GM21723 (cell line): Measurements from ENCODE around the gene ROPN1L.
A peak's percentile ranks its signal among the peaks of the same experiment; 100 is the strongest.
"Not testable (repeated sequence)": the region's sequence is repeated elsewhere in the genome, so short reads cannot be mapped to it uniquely, and the experiment has no call there.

Source experiments
- ATAC-seq: cut with Tn5 transposase; IDR thresholded peaks from one replicate; pipeline ENCODE4 v1.9.1; 2021; ENCODE audit warnings: mild to moderate bottlenecking, moderate library complexity; ENCODE audit not compliant: unreplicated experiment

ROPN1L gene

DNA sequence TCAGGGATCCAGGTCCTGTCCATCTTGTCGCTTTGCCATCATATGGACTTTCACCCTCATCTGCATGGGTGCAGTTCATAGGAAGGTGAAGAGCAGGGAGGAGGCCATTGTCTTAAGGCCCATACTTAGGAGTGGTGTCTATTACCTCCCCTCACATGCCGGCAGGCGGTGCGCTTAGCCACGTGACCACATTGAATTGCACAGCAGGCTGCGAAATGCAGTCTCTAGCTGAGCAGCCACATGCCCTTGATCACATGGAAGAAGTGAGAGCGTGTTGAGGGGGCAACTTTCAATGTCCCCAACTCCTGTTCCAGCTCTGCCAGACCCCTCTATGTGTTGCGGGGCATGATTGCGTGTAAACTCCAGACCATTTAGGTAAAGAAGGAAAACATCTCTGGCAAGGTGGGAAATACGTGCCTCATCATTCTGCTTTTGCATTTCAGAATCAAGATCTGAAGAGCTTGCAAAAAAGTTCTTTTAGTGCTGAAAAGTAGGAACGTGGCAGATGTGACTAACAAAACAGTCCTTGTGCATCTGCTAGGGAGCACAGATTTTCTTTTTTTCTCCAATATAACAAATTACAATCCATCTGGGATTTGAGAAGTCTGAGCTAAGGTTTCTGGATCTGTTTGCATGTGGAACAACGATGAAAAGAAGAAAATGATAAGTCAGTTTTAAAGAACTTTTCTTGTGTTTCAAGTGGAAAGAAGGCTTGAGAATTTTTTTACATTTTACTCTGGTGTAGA, 34.4 kb downstream of the ROPN1L start:
- no peak for ATAC-seq

DNA sequence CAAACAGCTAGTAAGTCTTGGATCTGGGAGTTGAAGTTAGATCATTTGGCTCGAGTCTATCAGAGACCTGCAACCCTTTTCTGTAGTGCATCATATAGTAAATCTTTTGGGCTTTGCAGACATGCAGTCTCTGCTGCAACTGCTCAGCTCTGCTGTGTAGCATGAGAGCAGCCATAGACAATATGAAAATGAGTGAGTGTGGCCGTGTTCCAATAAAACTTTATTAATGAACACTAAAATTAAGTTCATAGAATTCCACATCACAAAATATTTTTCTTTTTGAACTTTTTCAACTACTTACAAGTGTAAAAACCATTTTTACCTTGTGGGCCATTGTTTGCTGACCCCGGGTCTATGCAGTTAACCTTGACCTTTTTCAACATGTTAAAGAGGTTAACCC, 35.2 kb downstream of the ROPN1L start:
- no peak for ATAC-seq

DNA sequence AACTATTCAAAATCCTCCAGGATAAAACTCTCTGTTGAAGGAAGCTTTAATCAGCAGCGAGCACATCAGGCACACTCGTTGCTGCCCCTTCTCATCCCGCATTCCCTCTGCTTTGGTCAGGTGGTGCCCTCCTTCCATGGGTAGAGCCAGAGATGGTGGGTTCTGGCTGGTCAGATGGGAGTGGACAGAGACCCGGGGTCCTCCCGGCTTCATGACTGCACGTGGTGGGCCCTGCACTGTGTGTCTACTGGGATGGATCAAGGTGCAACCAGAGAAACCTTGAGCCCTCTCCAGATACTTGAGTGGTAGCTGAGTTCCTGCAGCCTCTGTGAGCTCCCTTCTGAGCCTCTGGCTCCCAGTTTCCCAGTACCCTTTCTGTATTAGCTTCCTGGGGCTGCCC, 36.3 kb downstream of the ROPN1L start:
- ATAC-seq: no peak

DNA sequence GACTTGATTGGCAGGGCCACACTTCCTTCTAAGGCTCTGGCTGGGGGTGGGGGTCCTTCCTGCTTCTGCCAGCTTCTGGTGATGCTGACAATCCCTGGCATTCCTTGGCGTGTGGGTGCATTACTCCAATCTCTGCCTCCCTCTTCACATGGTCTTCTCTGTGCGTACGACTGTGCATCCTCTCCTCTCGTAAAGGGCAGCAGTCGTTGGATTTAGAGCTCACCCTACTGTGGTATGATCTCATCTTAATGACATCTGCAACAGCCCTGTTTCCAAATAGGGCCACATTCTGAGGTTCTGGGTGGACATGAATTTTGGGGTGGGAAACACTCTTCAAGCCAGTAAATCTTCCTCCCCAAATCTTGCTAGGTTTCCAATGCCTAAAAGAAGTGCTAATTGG, 36.8 kb downstream of the ROPN1L start:
- ATAC-seq: no peak

DNA sequence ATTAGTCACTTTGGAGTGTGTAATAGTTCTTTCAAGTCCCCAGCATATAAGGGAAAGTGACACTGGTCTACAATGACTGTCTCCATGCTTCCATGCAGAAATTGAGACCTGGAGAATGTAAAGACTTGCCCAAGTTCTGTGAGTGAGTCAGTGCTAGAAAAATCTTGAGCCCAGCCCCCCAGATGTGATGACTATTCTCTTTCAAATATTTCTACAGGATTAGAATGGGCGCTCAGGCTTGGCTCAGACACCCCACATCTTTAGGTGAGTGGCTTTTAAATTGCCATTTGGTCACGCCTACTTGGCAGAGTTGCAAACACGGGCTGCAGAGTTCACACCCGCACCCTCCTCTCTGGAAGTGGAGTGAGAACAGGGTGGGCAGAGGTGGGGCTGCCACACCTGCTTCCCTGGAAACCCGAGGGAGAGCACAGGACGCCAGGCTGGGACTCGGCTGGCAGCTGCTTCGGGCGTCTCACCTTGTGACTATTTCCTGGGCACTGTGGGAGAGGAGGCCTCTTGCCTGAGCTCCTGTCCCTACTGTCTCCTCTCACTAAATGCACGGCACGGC, 37.6 kb downstream of the ROPN1L start:
- no peak for ATAC-seq

DNA sequence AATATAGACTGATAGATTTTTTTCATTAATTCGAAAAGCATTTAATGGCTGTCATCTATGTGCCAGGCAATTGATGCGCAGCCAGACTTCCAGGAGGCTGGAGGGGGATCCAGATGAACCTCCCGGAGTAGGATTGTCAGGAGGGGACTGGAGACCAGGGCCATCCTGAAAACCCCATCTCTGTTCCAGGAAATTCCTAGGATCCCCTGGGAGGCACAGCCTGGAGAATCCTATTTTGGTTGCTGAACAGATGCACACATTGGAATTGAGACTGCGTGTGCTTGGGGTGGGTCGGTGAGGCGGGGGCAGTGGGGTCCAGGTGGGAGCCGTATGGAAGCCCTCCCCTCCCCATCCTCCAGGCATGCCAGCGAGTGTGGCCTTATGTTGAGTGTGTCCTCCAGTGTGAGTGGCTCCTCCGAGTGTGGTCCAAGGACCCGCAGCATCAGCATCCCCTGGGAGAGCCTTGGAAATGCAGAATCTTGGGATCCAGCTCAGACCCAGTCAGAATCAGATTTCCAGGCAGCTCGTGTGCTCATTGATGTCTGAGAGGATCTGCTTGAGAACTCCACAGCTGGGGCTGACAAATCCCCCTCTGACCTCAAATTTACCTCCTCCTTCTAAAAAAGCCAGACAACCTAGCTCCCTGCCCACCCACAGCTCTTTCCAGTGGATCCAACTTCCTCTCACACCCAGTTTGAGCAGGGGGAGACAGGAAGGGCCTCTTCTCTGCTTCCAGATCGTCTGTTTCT, 38.7 kb downstream of the ROPN1L start:
- ATAC-seq: no peak

DNA sequence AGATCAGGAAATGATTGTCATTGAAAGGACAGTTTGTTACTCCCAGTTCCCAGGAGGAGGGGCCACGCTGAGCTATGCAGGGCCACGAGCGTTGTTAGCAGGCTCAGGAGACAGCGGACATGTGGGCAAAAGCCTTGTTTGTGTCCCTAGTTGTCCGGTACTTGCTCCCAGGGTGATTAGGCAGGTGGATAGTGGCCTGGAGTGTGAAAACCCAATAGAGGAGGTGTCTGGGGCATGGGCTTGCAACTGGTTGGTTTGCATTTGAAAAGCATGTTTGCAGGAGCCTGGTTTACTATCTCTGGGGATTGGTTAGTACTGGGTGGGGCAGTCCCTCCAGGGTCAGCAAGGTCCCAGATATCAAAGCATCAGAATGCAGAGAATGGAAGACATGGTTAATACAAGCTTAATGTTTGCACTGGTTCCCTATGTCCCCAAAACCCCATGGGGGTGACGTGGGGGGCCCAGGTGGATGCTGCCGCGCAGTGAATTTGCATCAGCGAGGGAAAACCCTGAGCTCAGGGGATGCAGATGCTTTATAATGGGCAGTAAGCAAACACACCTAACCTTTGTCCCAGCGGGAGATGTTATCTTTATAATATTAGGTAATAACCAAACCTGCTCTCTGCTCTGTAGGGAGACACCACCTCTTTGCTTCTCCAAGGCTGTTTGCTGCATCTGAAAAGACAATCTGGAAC, 39.7 kb downstream of the ROPN1L start:
- ATAC-seq: no peak

DNA sequence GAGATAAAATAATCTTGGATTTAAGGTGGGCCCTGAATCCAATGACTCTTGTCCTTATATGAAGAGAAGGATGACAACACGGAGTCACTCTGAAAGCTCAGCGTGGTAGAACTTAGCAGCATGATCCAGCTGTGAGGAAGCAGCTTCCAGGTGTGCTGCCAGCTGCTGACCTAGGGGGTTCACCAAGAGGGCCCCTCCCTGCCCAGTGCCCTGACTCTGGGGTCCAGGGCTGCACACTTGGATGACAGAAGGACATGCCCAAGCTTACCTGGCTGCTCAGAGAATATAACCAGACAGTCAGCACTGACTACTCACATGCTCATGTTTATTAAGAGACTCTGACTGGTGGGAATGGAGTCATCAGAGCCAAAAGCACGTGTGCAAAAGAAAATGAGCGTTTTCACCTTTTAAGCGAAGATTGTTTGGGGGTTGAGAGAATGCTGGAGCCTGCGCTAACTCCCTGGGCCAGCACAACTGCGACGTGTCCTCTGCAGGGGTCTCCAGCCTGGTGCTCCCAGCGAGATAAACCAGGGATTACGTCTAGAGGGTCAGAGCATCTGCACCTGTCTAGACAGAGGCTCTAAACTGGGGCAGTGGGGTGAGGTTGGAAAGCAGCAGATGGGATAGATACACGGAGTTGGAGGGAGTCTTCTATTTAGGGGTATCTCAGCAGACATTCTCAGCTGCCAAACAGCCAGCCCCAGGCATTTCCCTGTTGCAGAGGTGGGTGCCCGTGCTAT, 41.3 kb downstream of the ROPN1L start:
- no peak for ATAC-seq

DNA sequence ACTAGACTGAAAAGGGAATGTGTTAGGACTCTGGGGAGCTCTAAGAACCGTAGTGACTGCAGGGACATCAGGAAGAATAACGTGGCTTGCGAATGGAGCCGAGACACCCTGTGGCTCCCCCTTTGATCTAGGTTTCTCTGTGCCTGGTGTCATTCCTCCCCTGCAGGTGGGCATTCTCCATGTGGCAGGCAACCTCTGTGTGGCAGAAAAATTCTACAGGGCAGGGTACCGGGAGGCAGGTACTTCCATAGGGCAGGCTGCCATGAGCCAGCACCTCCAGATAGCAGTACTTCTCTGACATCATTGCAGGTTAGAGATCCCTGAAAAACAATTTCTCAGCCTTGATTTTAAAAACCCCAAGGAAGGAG, 43.1 kb downstream of the ROPN1L start:
- no peak for ATAC-seq

DNA sequence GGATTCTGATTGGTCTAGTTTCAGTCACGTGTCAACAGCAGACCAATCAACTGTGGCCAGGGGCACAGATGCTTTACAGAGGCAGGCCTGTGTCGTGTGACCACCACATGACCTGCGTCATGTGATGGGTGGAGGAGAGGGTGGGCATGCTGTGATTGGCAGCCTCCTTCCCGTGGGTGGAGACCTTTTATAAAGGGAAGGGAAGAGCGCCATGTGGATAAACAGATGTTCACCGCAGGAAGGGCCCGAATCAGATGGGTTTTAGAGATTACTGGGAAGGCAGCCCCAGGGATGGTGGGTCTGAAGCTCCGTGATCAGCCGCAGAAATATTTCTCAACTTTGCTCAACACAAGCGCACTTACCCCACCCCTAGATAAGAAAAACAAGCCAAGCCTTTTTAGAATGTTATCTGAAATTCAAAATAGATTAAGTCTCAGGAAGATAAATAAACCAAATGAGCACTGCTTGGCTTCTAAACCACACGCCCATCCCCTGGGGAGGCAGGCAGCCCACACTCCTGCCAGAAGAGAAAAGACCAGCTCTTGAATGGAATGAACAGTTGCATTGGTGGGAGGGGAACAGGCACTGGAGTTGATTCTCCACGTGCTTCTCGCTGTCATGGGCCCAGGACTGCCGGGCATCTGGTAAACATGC, 43.6 kb downstream of the ROPN1L start:
- ATAC-seq: no peak

DNA sequence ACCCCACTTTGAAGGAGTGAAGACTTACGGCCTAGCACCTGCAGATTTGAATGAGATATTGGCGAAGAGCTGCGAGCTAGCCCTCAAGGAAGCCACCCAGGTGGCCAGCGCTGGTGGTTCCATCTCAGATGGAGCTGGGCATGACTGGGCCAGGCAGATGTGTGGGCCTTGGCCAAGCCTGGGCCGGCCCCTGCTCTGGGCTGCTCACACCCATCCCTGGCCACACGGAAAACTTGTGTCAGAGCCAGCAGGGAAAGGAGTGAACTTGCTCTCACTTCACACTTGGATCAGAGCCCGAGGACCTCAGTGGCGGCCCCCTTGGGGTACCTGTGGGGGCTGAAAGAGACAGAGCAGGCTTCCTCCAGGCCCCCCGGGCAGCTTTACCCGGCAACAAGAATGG, 44.2 kb downstream of the ROPN1L start:
- no peak for ATAC-seq

DNA sequence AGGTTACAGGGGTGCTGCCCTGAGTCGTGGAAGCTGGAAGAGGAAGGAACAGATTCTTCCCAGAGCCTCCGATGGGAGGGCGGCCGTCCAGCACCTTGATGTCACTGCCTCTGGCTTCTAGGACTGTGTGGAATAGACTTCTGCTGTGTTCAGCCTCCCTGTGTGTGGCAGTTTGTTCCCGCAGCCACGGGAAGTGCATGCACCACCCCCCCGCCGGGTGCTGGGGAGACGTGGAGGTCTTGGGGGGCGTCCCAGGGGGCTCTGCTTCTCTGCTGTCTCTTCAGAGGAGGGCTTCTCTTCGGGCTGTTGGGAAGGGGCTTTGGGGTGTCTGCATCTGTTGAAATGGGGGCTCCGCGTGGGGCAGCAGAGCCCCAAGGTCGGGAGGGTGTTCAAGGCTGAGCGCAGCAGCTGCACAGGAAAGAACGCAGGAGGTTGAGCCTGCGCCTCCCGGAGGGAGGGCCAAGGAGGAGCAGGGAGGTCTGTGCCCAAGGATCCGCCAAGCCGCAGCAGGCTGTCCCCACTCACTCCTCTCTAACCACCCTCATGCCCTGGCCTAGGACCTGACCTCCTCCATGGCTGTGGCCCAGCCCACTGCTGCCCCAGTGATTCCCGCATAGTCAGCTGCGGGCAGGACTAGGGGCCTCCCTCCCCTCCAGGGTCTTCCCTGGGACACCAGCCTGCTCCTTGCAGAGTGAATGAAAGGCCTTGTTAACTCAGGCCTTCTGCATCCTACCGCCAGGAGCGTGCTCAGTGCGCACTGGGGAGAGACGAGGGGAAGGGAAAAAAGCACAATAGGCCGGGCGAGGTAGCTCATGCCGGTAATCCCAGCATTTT, 45.0 kb downstream of the ROPN1L start:
- no peak for ATAC-seq

DNA sequence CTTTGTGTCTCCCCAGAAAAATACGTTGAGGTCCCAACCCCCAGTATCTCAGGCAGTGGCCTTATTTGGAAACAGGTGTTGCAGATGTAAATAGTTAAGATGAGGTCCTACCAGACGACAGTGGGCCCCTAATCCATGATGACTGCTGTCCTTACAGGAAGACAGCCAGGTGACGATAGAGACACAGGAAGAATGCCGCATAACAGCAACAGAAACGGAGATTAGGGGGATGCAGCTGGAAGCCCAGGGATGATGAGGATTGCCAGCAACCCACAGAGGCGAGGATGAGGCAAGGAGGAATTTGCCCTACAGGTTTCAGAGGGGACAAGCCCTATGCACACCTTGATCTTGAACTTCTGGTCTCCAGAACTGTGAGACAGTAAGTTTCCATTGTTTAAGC, 46.5 kb downstream of the ROPN1L start:
- ATAC-seq: no peak

DNA sequence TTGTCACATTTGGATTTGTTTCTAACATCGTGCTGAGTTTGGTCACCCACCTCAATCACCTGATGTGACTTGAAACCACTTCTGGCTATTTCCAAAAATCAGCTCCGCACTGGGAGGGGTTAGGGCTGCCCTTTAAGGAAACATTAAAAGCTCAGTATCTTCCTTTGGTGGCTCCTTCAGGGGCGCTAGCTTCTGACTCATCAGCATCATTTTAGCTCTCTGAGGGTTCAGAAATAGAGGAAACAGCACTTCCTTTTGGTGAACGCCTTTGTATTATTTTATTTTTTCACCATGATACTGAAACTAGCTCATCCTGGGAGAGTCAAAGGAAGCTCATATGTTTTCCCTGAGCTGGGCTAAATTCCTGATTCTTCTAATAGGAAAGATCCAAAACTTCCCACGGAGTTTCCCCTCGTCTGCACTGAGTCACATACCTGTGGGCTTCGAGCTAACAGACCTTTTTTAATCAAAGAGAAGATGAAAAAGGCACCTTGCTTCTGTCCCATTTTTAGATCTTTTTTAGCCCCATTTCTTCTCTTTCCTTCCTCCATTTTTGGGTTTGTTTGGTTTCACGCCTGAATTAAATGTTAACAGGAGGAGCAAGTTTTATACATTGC, 48.2 kb downstream of the ROPN1L start:
- ATAC-seq: peak; percentile 97

DNA sequence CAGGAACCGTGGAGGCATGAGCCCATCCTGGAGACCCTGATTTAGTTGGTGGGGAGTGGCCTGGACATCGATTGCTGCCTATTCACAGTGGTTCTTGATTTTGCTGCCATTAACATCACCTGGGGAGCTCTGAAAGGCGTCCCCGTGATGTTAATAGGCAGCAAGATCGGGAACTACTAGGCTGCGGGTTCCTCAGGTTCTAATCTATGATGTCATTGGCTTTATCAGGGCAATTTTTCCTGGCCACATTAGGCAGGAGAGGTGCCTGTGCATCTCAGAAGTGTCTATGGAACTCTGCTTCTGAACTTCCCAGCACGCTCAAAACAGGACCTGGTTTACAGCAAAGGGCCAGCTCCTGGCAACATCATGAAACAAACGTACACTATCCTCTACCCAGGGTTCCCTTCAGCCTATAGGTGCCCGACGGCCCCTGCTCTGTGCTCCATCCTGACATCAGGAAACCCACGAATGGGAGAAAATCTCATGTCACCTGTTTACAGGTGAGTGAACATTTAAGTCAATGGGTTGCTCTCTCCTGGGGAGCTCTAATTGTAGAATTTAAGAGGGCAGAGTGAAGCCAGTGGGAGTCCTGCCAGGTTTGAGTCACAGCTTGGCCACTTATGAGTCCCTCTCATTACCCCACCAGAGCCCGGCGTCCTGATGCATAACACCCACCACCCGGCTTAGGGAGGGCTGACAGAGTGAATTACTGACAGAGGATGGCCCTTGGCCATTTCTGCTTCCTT, 49.4 kb downstream of the ROPN1L start:
- ATAC-seq: no peak

DNA sequence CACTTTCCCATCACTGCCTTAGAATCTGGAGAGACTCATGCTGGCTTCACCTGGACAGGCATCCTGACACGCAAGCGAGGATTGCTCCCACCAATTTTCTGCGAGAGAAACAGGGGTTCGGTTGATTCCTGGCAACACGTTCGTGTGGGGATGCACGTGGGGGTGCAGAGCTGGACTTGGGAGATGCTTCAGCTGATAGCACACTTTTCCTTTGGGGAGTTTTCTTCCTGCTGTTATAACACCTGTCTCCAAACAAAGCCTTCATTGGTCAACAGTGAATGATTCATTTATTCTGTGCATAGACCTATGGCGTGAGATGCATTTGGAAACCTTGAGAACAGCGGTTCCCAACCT, 50.0 kb downstream of the ROPN1L start:
- ATAC-seq: no peak

DNA sequence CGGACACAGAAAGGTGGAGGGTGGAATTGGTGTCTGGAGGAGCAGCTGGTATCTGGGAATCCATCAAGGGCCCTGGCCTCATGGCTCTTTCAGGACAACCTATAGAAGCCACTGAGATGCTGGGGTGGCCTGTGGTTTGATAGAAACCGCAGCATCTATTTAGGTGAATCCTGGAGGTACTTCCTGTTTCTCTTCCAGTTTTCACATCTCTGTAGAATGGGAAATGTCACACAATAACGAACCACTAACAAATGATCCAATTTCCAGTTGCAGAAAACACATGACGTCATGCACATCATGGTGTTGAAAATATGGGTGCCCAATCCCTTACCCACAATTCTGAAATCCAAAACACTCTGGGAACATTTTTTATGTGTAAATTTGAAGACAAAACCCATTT, 52.2 kb downstream of the ROPN1L start:
- ATAC-seq: no peak

DNA sequence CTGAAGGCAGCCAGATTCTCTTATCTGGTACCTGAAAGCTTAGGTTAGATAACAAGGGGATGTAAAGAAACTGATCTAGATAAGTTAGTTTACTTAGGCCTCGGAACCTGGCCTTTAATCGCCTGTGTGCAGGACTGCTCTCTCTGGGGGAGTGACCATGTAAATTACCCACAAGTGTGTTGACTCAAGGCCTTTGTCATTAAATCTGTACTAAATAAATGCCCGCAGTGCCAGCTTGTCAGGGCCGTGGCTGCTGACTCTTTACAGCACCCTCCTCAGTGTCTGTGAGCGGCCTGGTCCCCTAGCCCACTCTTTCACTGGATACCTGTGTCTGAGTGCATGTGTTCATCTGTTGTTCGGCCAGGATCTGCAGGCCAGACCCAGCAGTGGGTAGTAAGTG, 52.8 kb downstream of the ROPN1L start:
- not testable (repeated sequence) for ATAC-seq

DNA sequence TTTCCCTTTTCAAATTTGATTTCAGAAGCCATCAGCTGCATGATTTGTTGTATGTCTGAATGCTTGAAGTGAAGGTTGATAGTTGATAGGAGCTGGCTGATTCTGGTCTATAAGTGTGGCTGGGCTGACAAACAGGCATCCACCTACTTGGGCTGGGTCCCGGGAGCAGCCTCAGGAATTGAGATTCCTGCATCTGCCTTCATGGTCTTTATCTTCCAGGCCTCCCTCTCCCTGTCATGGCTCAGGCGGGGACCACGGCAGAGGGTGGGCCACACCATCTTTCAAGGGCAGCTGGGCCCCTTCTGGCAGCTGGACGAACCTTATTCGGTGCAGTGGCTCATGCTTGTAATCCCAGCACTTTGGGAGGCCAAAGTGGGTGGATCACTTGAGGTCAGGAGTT, 55.9 kb downstream of the ROPN1L start:
- no peak for ATAC-seq
